Endothelial cell of umbilical vein (primary cell): ENCODE data around the gene LSM2.

Experiments
- MYC ChIP-seq: IDR thresholded peaks from one replicate; pipeline ENCODE4 v1.6.1; 2011; ENCODE audit warnings: mild to moderate bottlenecking, low read depth, low read length
- POLR2A ChIP-seq: IDR thresholded peaks from 2 replicates; pipeline ENCODE4 v1.6.1; 2012; ENCODE audit warnings: low read depth, mild to moderate bottlenecking, control low read depth, low read length
- POLR2AphosphoS5 ChIP-seq: IDR thresholded peaks from 2 replicates; pipeline ENCODE4 v1.6.1; 2012; ENCODE audit warnings: low read depth, mild to moderate bottlenecking, control low read depth, low read length, moderate library complexity; ENCODE audit not compliant: insufficient read depth
- TF ChIP-seq, protein P1 (sequence below), 2 donors: IDR thresholded peaks; 1 replicate in 1 of 2; 2 replicates in 1 of 2; pipeline ENCODE4 v1.5.1; 2011; ENCODE audit warnings: low read length in 2 of 2, mild to moderate bottlenecking in 2 of 2, moderate library complexity in 2 of 2, control low read depth in 1 of 2, inconsistent platforms in 1 of 2, low read depth in 1 of 2; ENCODE audit not compliant: insufficient read depth in 1 of 2; ENCODE audit errors: extremely low read depth in 1 of 2

DNA sequence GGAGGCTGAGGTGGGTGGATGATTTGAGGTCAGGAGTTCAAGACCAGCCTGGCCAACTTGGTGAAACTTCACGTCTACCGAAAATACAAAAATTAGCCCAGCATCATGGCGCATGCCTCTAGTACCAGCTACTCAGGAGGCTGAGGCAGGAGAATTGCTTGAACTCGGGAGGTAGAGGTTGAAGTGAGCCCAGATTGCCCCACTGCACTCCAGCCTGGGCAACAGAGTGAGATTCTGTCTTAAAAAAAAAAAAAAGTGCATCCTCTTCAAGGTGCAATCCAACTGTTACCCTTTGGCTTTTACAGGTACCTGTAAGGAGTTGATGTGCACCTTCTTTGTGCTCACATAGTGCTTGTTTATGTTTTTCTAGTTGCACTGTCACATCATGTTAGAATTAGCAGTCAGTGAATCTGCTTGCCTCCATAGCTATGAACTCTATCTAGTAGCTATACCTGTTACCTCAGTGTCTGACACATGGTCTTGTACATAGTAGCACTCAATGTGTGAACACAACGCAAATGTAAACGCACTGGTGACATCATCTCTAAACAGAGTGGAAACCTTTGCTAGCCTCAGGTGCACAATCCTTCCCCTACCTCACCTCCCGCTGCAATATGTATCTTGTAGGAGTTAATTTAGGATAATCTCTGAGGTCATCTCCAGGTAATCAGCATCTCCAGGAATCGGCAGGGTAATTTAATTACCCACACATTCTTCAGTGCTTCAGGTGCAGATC is 57.3 kb downstream of the LSM2 start:
- TF ChIP-seq, protein P1, sequence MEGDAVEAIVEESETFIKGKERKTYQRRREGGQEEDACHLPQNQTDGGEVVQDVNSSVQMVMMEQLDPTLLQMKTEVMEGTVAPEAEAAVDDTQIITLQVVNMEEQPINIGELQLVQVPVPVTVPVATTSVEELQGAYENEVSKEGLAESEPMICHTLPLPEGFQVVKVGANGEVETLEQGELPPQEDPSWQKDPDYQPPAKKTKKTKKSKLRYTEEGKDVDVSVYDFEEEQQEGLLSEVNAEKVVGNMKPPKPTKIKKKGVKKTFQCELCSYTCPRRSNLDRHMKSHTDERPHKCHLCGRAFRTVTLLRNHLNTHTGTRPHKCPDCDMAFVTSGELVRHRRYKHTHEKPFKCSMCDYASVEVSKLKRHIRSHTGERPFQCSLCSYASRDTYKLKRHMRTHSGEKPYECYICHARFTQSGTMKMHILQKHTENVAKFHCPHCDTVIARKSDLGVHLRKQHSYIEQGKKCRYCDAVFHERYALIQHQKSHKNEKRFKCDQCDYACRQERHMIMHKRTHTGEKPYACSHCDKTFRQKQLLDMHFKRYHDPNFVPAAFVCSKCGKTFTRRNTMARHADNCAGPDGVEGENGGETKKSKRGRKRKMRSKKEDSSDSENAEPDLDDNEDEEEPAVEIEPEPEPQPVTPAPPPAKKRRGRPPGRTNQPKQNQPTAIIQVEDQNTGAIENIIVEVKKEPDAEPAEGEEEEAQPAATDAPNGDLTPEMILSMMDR (IDR thresholded peaks at IDR 0.05; ENCODE audit: extremely low read depth in 1 of 2, insufficient read depth in 1 of 2, low read depth in 1 of 2, low read length in 2 of 2), result no peak
- TF ChIP-seq POLR2A (no peak), POLR2AphosphoS5 (no peak), MYC (no peak)
